ENCODE data around the gene C17orf114.
"Not testable (repeated sequence)": the region's sequence is repeated elsewhere in the genome, so short reads cannot be mapped to it uniquely, and the experiment has no call there.

Gene C17orf114

GRCh38 chr17:4802228-4802627, at the start of gene C17orf114:
Gene C17orf114, minus strand, starts transcription at chr17:4802328.
- DNase-seq: no peak

GRCh38 chr17:4851084-4851483, 49.0 kb upstream of the C17orf114 start:
- DNase-seq: no peak

GRCh38 chr17:4850246-4850645, 48.1 kb upstream of the C17orf114 start:
- no peak for DNase-seq

GRCh38 chr17:4849011-4849536, 46.9 kb upstream of the C17orf114 start:
- DNase-seq: no peak

GRCh38 chr17:4846635-4847390, 44.7 kb upstream of the C17orf114 start:
- DNase-seq: no peak

- no peak for DNase-seq
Observed at GRCh38 chr17:4845118-4845517, 43.0 kb upstream of the C17orf114 start.

- no peak for DNase-seq
Observed at GRCh38 chr17:4843321-4844000, 41.3 kb upstream of the C17orf114 start.

- DNase-seq: no peak
Observed at GRCh38 chr17:4842376-4842775, 40.2 kb upstream of the C17orf114 start.

GRCh38 chr17:4840893-4841242, 38.7 kb upstream of the C17orf114 start:
- no peak for DNase-seq

GRCh38 chr17:4839965-4840892, 38.1 kb upstream of the C17orf114 start:
- no peak for DNase-seq

- DNase-seq: no peak
Observed at GRCh38 chr17:4839221-4839620, 37.1 kb upstream of the C17orf114 start.

GRCh38 chr17:4838309-4838785, 36.2 kb upstream of the C17orf114 start:
- DNase-seq: no peak

GRCh38 chr17:4837471-4838308, 35.6 kb upstream of the C17orf114 start:
- DNase-seq: no peak

GRCh38 chr17:4836221-4836620, 34.1 kb upstream of the C17orf114 start:
- no peak for DNase-seq

- no peak for DNase-seq
Observed at GRCh38 chr17:4834681-4835020, 32.5 kb upstream of the C17orf114 start.

- DNase-seq: no peak
Observed at GRCh38 chr17:4833941-4834680, 32.0 kb upstream of the C17orf114 start.

- peak; percentile 94 for DNase-seq
Observed at GRCh38 chr17:4833178-4833940, 31.2 kb upstream of the C17orf114 start, which contains the start of gene MINK1. Gene MINK1, plus strand, starts transcription at chr17:4833340. Its CDS starts 244 bp downstream, at chr17:4833584.

GRCh38 chr17:4832829-4833177, 30.7 kb upstream of the C17orf114 start:
- not testable (repeated sequence) for DNase-seq

GRCh38 chr17:4827399-4827798, 25.3 kb upstream of the C17orf114 start:
- no peak for DNase-seq

- no peak for DNase-seq
Observed at GRCh38 chr17:4823373-4824089, 21.4 kb upstream of the C17orf114 start.

All from 8988T (cell line).